Upper lobe of left lung (tissue), 4 donors: ENCODE results near the gene ECD.

Source experiments
- POLR2A ChIP-seq, 4 donors: fragments of 450-650 bp; IDR thresholded peaks; one replicate each; pipeline ENCODE4 v1.5.1; 2016 to 2017; ENCODE audit warnings: antibody characterized with exemption in 4 of 4, mild to moderate bottlenecking in 2 of 4
- POLR2AphosphoS5 ChIP-seq, 2 donors: sonication (generic); formaldehyde crosslinking; IDR thresholded peaks; one replicate each; pipeline ENCODE4 v1.5.1; 2017; ENCODE audit warnings: antibody characterized with exemption in 2 of 2

- TF ChIP-seq POLR2AphosphoS5 (IDR thresholded peaks at IDR 0.05) (no peak), POLR2A (IDR thresholded peaks at IDR 0.05) (no peak)
These were observed 48.4 kb downstream of the ECD start for GRCh38 chr10:73119457-73119856.
